Mesenchymal stem cell (in vitro differentiated cells and primary cell): ENCODE measurements around the gene S100B.

Experiments used
- DNase-seq: peaks from one replicate; pipeline ENCODE4 v3.0.0-alpha.2; 2013
- H2AFZ ChIP-seq: one replicate; pipeline ENCODE4 v1.6.1; 2013; ENCODE audit warnings: low read depth, mild to moderate bottlenecking, control low read depth, inconsistent platforms, low read length, moderate library complexity
- H2AK5ac ChIP-seq: 2 replicates; pipeline ENCODE4 v1.6.1; 2013; ENCODE audit warnings: low read length, moderate library complexity, mild to moderate bottlenecking, inconsistent platforms; ENCODE audit not compliant: severe bottlenecking
- H2BK120ac ChIP-seq: one replicate; pipeline ENCODE4 v1.6.1; 2013; ENCODE audit warnings: low read depth, mild to moderate bottlenecking, inconsistent platforms, low read length, moderate library complexity
- H2BK12ac ChIP-seq, 2 experiments: one replicate each; pipeline ENCODE4 v1.6.1; 2013; ENCODE audit warnings: inconsistent platforms in 2 of 2, low read length in 2 of 2, mild to moderate bottlenecking in 2 of 2, moderate library complexity in 2 of 2, control low read depth in 1 of 2
- H2BK15ac ChIP-seq: one replicate; pipeline ENCODE4 v1.6.1; 2013; ENCODE audit warnings: mild to moderate bottlenecking, low read depth, inconsistent platforms; ENCODE audit not compliant: poor library complexity, severe bottlenecking
- H2BK5ac ChIP-seq: 2 replicates; pipeline ENCODE4 v1.6.1; 2013; ENCODE audit warnings: low read depth, mild to moderate bottlenecking, low read length, control low read depth, inconsistent platforms; ENCODE audit not compliant: poor library complexity, severe bottlenecking
- H3K14ac ChIP-seq, 2 experiments: one replicate each; pipeline ENCODE4 v1.6.1; 2013; ENCODE audit warnings: inconsistent platforms in 2 of 2, low read length in 2 of 2, control low read depth in 1 of 2, mild to moderate bottlenecking in 1 of 2, moderate library complexity in 1 of 2
- H3K18ac ChIP-seq, 2 experiments: one replicate each; pipeline ENCODE4 v1.6.1; 2013; ENCODE audit warnings: inconsistent platforms in 2 of 2, low read length in 2 of 2, control low read depth in 1 of 2, low read depth in 1 of 2, mild to moderate bottlenecking in 1 of 2
- H3K23ac ChIP-seq, 2 experiments: one replicate each; pipeline ENCODE4 v1.6.1; 2013; ENCODE audit warnings: inconsistent platforms in 2 of 2, low read length in 2 of 2, mild to moderate bottlenecking in 2 of 2, moderate library complexity in 2 of 2, control low read depth in 1 of 2
- H3K27ac ChIP-seq: 2 replicates; pipeline ENCODE4 v1.5.1; 2013; ENCODE audit warnings: mild to moderate bottlenecking, moderate library complexity, low read length, control low read depth, inconsistent platforms; ENCODE audit not compliant: poor library complexity, severe bottlenecking
- H3K27me3 ChIP-seq, 2 experiments: 2 replicates each; pipeline versions ENCODE4 v1.6.1 to v1.7.0; 2013; ENCODE audit warnings: low read length in 2 of 2, mild to moderate bottlenecking in 2 of 2, moderate library complexity in 2 of 2, control low read depth in 1 of 2, inconsistent platforms in 1 of 2; ENCODE audit not compliant: control insufficient read depth in 1 of 2, insufficient read depth in 1 of 2
- H3K36me3 ChIP-seq, 2 experiments: 2 replicates each; pipeline versions ENCODE4 v1.6.1 to v1.7.0; 2013; ENCODE audit warnings: low read length in 2 of 2, control low read depth in 1 of 2, inconsistent platforms in 1 of 2, low read depth in 1 of 2, mild to moderate bottlenecking in 1 of 2; ENCODE audit not compliant: insufficient read depth in 2 of 2, control insufficient read depth in 1 of 2
- H3K4ac ChIP-seq, 2 experiments: one replicate each; pipeline ENCODE4 v1.6.1; 2013; ENCODE audit warnings: inconsistent platforms in 2 of 2, low read length in 2 of 2, mild to moderate bottlenecking in 2 of 2, moderate library complexity in 2 of 2, control low read depth in 1 of 2, low read depth in 1 of 2
- H3K4me1 ChIP-seq: 2 replicates; pipeline ENCODE4 v1.6.1; 2013; ENCODE audit warnings: low read depth, low read length, control low read depth; ENCODE audit not compliant: control insufficient read depth, insufficient read depth
- H3K4me2 ChIP-seq: 2 replicates; pipeline ENCODE4 v1.6.1; 2013; ENCODE audit warnings: low read length, mild to moderate bottlenecking, inconsistent platforms; ENCODE audit not compliant: poor library complexity, severe bottlenecking
- H3K4me3 ChIP-seq, 2 experiments: 2 replicates each; pipeline versions ENCODE4 v1.5.1 to v1.7.0; 2013; ENCODE audit warnings: low read length in 2 of 2, mild to moderate bottlenecking in 2 of 2, control low read depth in 1 of 2, low read depth in 1 of 2; ENCODE audit not compliant: insufficient read depth in 1 of 2
- H3K79me1 ChIP-seq: replicated peaks from 2 replicates; pipeline ENCODE4 v1.6.1; 2013; ENCODE audit warnings: mild to moderate bottlenecking, control low read depth, low read length, inconsistent platforms; ENCODE audit not compliant: poor library complexity, severe bottlenecking
- H3K9ac ChIP-seq: 2 replicates; pipeline ENCODE4 v1.7.0; 2013; ENCODE audit warnings: mild to moderate bottlenecking, low read length, moderate library complexity
- H3K9me3 ChIP-seq: 2 replicates; pipeline ENCODE4 v1.7.0; 2013; ENCODE audit warnings: mild to moderate bottlenecking, low read length; ENCODE audit not compliant: control insufficient read depth
- H4K8ac ChIP-seq: one replicate; pipeline ENCODE4 v1.6.1; 2013; ENCODE audit warnings: inconsistent platforms, mild to moderate bottlenecking, low read length, moderate library complexity
- H4K91ac ChIP-seq: one replicate; pipeline ENCODE4 v1.6.1; 2013; ENCODE audit warnings: mild to moderate bottlenecking, low read length, inconsistent platforms
- WGBS: methylation state at CpG from one replicate; pipeline ENCODE4 v1.1.7; 2013; ENCODE audit warnings: mixed read lengths; 5-methylcytosine and 5-hydroxymethylcytosine counted together

S100B gene

DNA sequence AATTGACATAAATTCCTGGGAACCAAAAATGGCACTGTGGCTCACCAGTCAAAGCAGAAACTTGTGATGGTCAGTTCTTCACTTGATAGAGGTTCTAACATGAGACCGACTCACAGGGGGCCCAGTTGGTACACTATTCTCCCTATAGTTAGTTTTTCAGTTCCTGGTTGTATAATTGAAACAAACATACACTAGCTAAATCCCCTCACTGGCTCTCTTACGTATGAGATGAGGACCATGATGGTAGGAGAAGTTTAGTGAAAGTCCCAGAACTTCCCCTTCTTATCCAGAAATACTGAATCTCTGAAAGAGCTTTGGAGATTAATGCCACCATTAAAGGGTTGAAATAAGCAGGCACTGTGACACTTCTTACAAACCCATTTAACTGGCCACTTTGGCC, 2.8 kb upstream of the S100B start:
- H3K4me1 ChIP-seq, result no peaks in the 10 kb centered on the region
- H3K79me1 ChIP-seq, result no peaks in the 10 kb centered on the region
- H4K91ac ChIP-seq, result no peak overlapping the region
- H2BK5ac ChIP-seq, result no peak overlapping the region
- H2BK12ac ChIP-seq, result no peak overlapping the region
- H3K4me3 ChIP-seq, result no peak overlapping the region
- no peak overlapping the region for H3K4ac ChIP-seq
- no peak overlapping the region for H3K18ac ChIP-seq
- H3K23ac ChIP-seq, result no peak overlapping the region
- no peak overlapping the region for H3K4me2 ChIP-seq
- no peak for DNase-seq
- no peak overlapping the region for H2AK5ac ChIP-seq
- H4K8ac ChIP-seq, result no peak overlapping the region
- no peaks in the 10 kb centered on the region for H3K36me3 ChIP-seq
- H3K14ac ChIP-seq, result no peak overlapping the region
- H3K27ac ChIP-seq, result no peak overlapping the region
- H2BK120ac ChIP-seq, result no peak overlapping the region
- H3K9ac ChIP-seq, result no peak overlapping the region
- no peak overlapping the region for H2BK15ac ChIP-seq
- H2AFZ ChIP-seq, result no peak overlapping the region
- peaks cover 12% of the 10 kb centered on the region for H3K9me3 ChIP-seq
- no CpG with 5 or more reads among the region's 2 CpGs for WGBS
- H3K27me3 ChIP-seq, result peaks cover 8 to 42% of the 10 kb centered on the region in 2 experiments

DNA sequence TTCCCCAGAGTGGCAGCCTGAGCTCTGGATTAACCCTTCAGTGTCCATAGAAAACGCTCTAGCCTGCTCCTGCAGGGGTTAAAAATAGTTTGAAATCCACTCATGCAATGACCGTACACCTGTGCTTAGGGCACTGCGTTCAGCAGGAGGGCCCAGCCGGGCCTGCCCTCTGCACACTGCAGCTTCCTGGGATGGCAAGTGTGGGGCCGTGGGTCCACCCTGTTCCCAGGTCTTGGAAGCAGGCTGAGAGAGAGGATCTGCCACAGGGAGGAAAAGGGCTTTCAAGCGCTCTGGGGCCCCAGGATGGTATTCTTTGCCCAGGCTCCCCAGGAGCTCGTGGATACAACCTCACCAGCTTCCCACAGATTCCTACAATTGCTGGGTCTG, 1.5 kb upstream of the S100B start:
- Histone ChIP-seq H3K14ac (no peak overlapping the region), H3K18ac (no peak overlapping the region), H2BK5ac (no peak overlapping the region), H3K9me3 (peaks cover 12% of the 10 kb centered on the region), H4K91ac (no peak overlapping the region), H3K9ac (no peak overlapping the region), H3K4me3 (no peak overlapping the region), H4K8ac (no peak overlapping the region), H2BK120ac (no peak overlapping the region), H2AK5ac (no peak overlapping the region), H3K27me3 (peaks cover 8 to 42% of the 10 kb centered on the region in 2 experiments), H3K23ac (no peak overlapping the region), H2BK15ac (no peak overlapping the region), H2AFZ (no peak overlapping the region), H3K27ac (no peak overlapping the region), H3K4me2 (no peak overlapping the region), H2BK12ac (no peak overlapping the region), H3K4ac (no peak overlapping the region), H3K79me1 (no peaks in the 10 kb centered on the region), H3K4me1 (no peaks in the 10 kb centered on the region), H3K36me3 (no peaks in the 10 kb centered on the region)
- no peak for DNase-seq
- WGBS, result 78% methylated on average over 6 of the region's 7 CpGs

GRCh38 chr21:46605767-46606426, 1.0 kb upstream of the S100B start:
- Histone ChIP-seq H3K27ac (no peak overlapping the region), H2AK5ac (no peak overlapping the region), H4K8ac (no peak overlapping the region), H2BK120ac (no peak overlapping the region), H2AFZ (no peak overlapping the region), H3K79me1 (no peaks in the 10 kb centered on the region), H3K14ac (no peak overlapping the region), H4K91ac (no peak overlapping the region), H3K23ac (no peak overlapping the region), H2BK5ac (no peak overlapping the region), H3K4ac (no peak overlapping the region), H3K9ac (no peak overlapping the region), H2BK12ac (no peak overlapping the region), H3K36me3 (no peaks in the 10 kb centered on the region), H3K27me3 (peaks cover 8 to 42% of the 10 kb centered on the region in 2 experiments), H3K9me3 (peaks cover 12% of the 10 kb centered on the region), H3K4me2 (no peak overlapping the region), H3K18ac (no peak overlapping the region), H3K4me3 (no peak overlapping the region), H2BK15ac (no peak overlapping the region), H3K4me1 (no peaks in the 10 kb centered on the region)
- WGBS, result 86% methylated on average over 14 of the region's 14 CpGs
- DNase-seq, result no peak

DNA sequence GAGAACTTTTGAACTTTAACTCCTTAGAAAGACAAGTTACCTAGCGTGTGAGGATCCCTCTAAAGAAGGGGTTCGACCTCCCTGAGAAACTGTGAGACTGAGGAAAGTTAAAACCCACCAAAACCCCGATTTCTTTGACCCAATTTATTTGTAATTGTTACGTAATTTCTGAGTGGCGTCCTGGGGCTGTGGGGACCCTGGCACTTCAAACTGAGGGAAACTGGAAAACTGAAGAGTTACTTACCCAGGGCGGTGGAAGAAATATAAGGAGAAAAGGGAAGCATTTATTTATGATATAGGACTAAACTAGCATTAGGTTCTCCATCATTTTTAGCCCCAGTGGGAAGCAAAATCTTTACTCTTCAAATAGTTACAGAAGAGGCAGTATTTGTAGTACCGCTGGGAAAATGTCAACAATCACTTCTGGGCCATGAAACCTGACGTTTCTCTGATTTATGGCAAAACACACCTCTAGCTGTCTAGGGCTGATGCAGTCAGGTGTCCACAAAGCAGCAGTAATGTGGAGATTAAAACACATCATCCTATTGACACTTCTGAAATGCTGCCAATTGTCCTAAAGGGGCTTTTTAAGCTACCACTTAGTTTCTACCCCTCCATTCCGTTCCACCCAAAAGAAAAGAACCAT, 430 bp downstream of the S100B start:
- 79% methylated on average over 8 of the region's 9 CpGs for WGBS

More for the DNA sequence above, 430 bp downstream of the S100B start:
- peaks cover 5% of the 10 kb centered on the region for H3K9me3 ChIP-seq
- H3K27ac ChIP-seq, result no peak overlapping the region
- no peak overlapping the region for H2BK15ac ChIP-seq
- H3K9ac ChIP-seq, result no peak overlapping the region
- H2BK120ac ChIP-seq, result no peak overlapping the region
- no peak overlapping the region for H2BK5ac ChIP-seq
- H2BK12ac ChIP-seq, result no peak overlapping the region
- no peaks in the 10 kb centered on the region for H3K36me3 ChIP-seq
- no peak overlapping the region for H3K4ac ChIP-seq
- H3K4me1 ChIP-seq, result no peaks in the 10 kb centered on the region
- H4K8ac ChIP-seq, result no peak overlapping the region
- H2AFZ ChIP-seq, result no peak overlapping the region
- no peak overlapping the region for H3K4me3 ChIP-seq
- no peak overlapping the region for H4K91ac ChIP-seq
- no peak overlapping the region for H3K4me2 ChIP-seq
- no peak overlapping the region for H3K18ac ChIP-seq
- H3K79me1 ChIP-seq, result no peaks in the 10 kb centered on the region
- H3K14ac ChIP-seq, result no peak overlapping the region
- peaks cover 7 to 31% of the 10 kb centered on the region in 2 experiments for H3K27me3 ChIP-seq
- no peak overlapping the region for H3K23ac ChIP-seq
- no peak overlapping the region for H2AK5ac ChIP-seq
- no peak for DNase-seq
